Calu3 (cell line): Measurements from ENCODE around the gene FAM50A. TPM values are rescaled to one million over a fixed set of nuclear protein-coding genes. Genes with fewer than 3 reads are reported as not detected.

Experiments used
- BruUV-seq: library from RNA; stranded (reverse); fragments of 400-500 nt; replicated peaks from 2 replicates; lab custom pipeline; 2021; lab: Mats Ljungman, UMichigan
- CTCF ChIA-PET: fragments of 300-600 bp; sonication (Branson Sonifier 250); formaldehyde crosslinking; loops from one replicate; lab custom pipeline; 2022; ENCODE audit warnings: antibody characterized with exemption; lab: Charles Lee
- DNase-seq: peaks from one replicate; pipeline ENCODE4 v3.0.0; 2022
- H3K27ac Mint-ChIP-seq: one replicate; pipeline ENCODE4 v1.8.0; 2022; ENCODE audit warnings: mixed read lengths; ENCODE audit not compliant: unreplicated experiment
- H3K27me3 Mint-ChIP-seq: one replicate; pipeline ENCODE4 v1.8.0; 2022; ENCODE audit warnings: mixed read lengths; ENCODE audit not compliant: unreplicated experiment
- H3K36me3 Mint-ChIP-seq: one replicate; pipeline ENCODE4 v1.8.0; 2022; ENCODE audit warnings: mild to moderate bottlenecking, moderate library complexity, mixed read lengths; ENCODE audit not compliant: insufficient read depth, unreplicated experiment
- H3K4me1 Mint-ChIP-seq: one replicate; pipeline ENCODE4 v1.8.0; 2022; ENCODE audit warnings: mild to moderate bottlenecking, low read depth, mixed read lengths; ENCODE audit not compliant: unreplicated experiment
- H3K4me3 Mint-ChIP-seq: one replicate; pipeline ENCODE4 v1.8.0; 2022; ENCODE audit warnings: mild to moderate bottlenecking, low read depth, moderate library complexity, mixed read lengths; ENCODE audit not compliant: unreplicated experiment
- H3K9me3 Mint-ChIP-seq: one replicate; pipeline ENCODE4 v1.8.0; 2022; ENCODE audit warnings: low read depth, mixed read lengths; ENCODE audit not compliant: unreplicated experiment
- intact Hi-C: fragments of 100-400 bp; cut with micrococcal nuclease; formaldehyde crosslinking; loops from one replicate; pipeline ENCODE4 v1.10.0; 2022; ENCODE audit not compliant: unreplicated experiment
- total RNA-seq: library from RNA; stranded (reverse); gene quantifications from 2 replicates; pipeline ENCODE4 v1.2.3, GENCODE V29; 2022
- TF ChIP-seq, protein P1 (sequence below): fragments of 200-600 bp; IDR thresholded peaks from one replicate; pipeline ENCODE4 v1.8.0; 2022; ENCODE audit warnings: antibody characterized with exemption; ENCODE audit not compliant: unreplicated experiment

Gene FAM50A
- total RNA-seq, 1 experiment from 2014 or later: 88.9 TPM

DNA sequence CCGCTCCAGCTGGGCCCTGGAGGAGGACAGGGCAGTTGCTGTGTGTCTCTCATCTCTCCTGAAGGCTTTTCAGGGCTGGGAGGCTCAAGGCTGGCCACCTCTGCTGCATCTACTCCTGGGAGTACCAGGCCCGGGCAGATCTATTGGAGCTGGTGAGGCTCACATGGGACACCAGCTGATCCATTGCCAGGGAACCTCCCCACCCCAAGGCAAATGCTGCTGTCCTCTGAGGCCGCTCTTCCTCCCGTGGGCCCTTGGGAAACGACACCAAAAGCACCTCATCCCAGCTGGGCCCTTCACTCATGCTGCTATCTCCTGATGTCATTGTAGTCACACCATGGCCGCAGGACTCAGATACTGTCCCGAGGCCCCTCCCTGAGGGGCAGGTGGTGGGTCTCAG is 38.8 kb downstream of the FAM50A start:
- no peak for DNase-seq
- Mint-ChIP-seq H3K9me3 (no peaks in the 10 kb centered on the region), H3K4me3 (no peak overlapping the region), H3K4me1 (no peaks in the 10 kb centered on the region), H3K36me3 (peaks cover 55% of the 10 kb centered on the region), H3K27ac (no peak overlapping the region), H3K27me3 (no peaks in the 10 kb centered on the region)
- TF ChIP-seq, protein P1, sequence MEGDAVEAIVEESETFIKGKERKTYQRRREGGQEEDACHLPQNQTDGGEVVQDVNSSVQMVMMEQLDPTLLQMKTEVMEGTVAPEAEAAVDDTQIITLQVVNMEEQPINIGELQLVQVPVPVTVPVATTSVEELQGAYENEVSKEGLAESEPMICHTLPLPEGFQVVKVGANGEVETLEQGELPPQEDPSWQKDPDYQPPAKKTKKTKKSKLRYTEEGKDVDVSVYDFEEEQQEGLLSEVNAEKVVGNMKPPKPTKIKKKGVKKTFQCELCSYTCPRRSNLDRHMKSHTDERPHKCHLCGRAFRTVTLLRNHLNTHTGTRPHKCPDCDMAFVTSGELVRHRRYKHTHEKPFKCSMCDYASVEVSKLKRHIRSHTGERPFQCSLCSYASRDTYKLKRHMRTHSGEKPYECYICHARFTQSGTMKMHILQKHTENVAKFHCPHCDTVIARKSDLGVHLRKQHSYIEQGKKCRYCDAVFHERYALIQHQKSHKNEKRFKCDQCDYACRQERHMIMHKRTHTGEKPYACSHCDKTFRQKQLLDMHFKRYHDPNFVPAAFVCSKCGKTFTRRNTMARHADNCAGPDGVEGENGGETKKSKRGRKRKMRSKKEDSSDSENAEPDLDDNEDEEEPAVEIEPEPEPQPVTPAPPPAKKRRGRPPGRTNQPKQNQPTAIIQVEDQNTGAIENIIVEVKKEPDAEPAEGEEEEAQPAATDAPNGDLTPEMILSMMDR: no peak
- intact Hi-C loops: no loop called here
- CTCF ChIA-PET: interaction anchor here (0.6 kb wide), 1 partner anchor 68 kb away, joined by 3 read pairs; no protein-coding TSS in a partner anchor
- no TSS peak for BruUV-seq

DNA sequence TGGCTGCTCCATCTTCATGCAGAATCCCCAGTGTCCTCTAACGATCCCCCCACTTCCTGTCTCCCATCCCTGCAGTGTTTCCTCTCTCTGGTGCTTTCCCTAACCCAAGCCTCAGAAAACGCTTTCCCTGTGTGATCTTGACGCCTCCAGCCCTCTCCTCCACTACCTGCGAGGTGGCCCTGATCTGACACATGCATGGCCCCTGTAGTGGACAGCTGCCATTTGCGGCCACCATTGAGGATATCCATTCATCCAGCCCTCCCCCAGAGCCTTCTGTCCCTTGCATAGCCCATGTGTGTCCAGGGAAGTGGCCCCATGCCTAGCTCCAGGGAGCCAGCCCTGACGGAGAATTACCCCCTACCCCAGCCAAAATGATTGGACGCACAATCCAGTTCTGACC is 39.4 kb downstream of the FAM50A start:
- no peak overlapping the region for H3K27ac Mint-ChIP-seq
- H3K4me1 Mint-ChIP-seq: no peaks in the 10 kb centered on the region
- TF ChIP-seq, protein P1: no peak
- CTCF ChIA-PET: interaction anchor here (0.6 kb wide), 1 partner anchor 69 kb away, joined by 3 read pairs; no protein-coding TSS in a partner anchor
- H3K4me3 Mint-ChIP-seq: no peak overlapping the region
- intact Hi-C loops: no loop called here
- BruUV-seq: no TSS peak
- H3K36me3 Mint-ChIP-seq: peaks cover 55% of the 10 kb centered on the region
- no peak for DNase-seq
- H3K27me3 Mint-ChIP-seq: no peaks in the 10 kb centered on the region
- H3K9me3 Mint-ChIP-seq: no peaks in the 10 kb centered on the region

DNA sequence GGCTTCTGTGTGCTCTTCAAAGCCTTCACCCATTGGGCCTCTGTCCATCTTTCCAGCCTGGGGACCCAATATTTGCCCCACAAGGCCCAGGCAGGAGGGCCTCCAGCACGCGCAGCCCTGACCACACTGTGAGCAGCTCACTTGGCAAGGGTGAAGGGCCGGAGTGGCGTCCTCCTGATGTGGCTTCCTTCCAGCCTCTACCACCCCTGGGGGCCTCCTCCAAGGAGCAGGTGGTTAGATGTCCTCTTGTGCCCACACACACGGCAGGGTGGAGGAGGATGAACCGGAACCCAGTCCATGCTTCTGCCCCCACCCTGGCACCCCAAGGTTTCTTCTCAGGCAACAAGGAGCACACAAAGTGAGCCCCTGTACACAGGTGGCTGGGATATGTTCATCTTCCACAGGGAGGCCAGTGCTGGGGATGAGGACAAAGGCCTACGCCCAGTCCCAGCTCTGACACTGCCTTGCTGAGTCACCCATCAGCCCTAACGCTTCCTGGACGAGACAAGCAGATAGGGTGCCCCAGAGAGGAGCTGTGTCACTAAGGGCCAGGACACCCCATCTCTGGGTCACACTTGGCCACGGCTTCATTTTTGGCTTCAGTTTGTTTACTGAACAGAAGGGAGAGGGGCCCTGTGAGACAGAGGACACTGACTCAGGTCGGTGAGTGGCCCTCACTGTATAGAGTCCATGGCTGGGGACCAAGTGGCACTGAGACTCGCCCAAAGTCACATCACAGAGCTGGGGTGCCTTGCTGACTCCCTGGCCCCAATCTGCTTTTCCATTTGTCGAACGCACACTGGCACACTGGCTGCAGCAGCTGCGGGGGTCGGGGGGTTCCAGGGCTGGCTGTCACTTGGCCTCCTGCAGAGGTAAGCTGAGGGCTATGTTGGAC is 40.6 kb downstream of the FAM50A start:
- peak overlapping the region; percentile 68 for H3K4me3 Mint-ChIP-seq
- H3K9me3 Mint-ChIP-seq: no peaks in the 10 kb centered on the region
- DNase-seq: no peak
- intact Hi-C loops: no loop called here
- CTCF ChIA-PET: no interaction called here
- peaks cover 52% of the 10 kb centered on the region for H3K36me3 Mint-ChIP-seq
- TF ChIP-seq, protein P1: no peak
- no peaks in the 10 kb centered on the region for H3K27me3 Mint-ChIP-seq
- H3K27ac Mint-ChIP-seq: no peak overlapping the region
- no TSS peak for BruUV-seq
- H3K4me1 Mint-ChIP-seq: peaks cover 6% of the 10 kb centered on the region

DNA sequence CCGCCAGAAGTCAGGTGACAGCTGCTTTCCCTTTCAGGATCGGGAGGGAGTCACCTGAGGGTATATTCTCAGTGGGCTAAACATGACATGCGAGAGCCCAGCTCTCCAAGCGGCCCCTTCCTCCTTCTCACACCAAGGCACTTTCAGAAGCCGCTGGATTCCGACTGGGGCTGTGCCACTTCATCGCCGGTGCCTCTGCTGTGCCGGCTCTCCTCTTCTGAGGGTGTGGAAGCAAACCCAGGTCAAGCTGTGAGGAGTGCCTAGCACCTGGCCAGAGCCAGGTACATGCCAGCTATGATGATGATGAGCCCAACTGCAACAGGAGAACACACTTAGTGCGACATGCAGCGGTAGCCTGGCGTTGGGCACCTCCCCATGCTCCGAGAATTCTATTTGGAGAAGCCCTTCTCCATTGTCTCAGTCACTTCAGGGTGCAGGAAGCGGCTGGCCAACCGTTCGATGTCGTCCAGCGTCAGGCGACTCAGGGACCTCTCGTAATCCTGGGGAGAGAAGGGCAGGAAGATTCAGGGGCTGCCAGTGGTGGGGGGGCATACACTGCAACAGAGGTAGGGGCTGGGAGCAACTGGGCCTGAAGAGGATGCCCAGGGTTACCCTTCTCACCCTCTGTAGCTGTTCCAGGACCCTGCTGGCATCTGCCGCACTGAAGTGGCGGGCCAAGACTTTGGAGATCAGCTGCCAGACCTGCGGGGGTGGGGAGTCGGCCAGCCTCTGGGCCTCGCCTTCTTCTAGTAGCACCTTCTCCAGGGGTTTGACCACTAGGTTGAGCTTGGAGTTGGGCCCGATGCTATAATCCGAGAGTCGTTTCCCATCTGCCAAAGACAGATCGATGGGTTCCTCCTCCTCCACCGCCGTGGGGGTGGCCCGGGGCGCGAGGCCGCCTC is 41.5 kb downstream of the FAM50A start:
- BruUV-seq: no TSS peak
- TF ChIP-seq, protein P1: no peak
- Mint-ChIP-seq H3K27ac (no peak overlapping the region), H3K27me3 (no peaks in the 10 kb centered on the region), H3K4me3 (peak overlapping the region; percentile 68), H3K9me3 (no peaks in the 10 kb centered on the region), H3K4me1 (peaks cover 11% of the 10 kb centered on the region), H3K36me3 (peaks cover 60% of the 10 kb centered on the region)
- intact Hi-C loops: no loop called here
- CTCF ChIA-PET: interaction anchor here (0.9 kb wide), 1 partner anchor 31 kb away, joined by 3 read pairs; no protein-coding TSS in a partner anchor
- no peak for DNase-seq
